Activated CD8-positive, alpha-beta memory T cell treated with anti-CD3 and anti-CD28 coated beads for 24 hours (primary cell): ENCODE data around the gene AHDC1.
"Not testable (repeated sequence)": the region's sequence is repeated elsewhere in the genome, so short reads cannot be mapped to it uniquely, and the experiment has no call there.

Source experiments
- DNase-seq: peaks from one replicate; pipeline ENCODE4 v3.0.0-alpha.2; 2020

Gene AHDC1

GRCh38 chr1:27603681-27604578 lies at the start of gene AHDC1:
AHDC1 (minus strand) TSS chr1:27604144; CDS start chr1:27552115, 52,029 bp downstream.
- DNase-seq, result peak; percentile 95

GRCh38 chr1:27652111-27652864 lies 48.3 kb upstream of the AHDC1 start:
- no peak for DNase-seq

- no peak for DNase-seq
These were observed 46.7 kb upstream of the AHDC1 start for GRCh38 chr1:27650539-27651175.

GRCh38 chr1:27650171-27650538 lies 46.2 kb upstream of the AHDC1 start:
- no peak for DNase-seq

GRCh38 chr1:27649306-27649635 lies 45.3 kb upstream of the AHDC1 start:
- no peak for DNase-seq

GRCh38 chr1:27648602-27649305 lies 44.8 kb upstream of the AHDC1 start:
- DNase-seq, result no peak

- no peak for DNase-seq
These were observed 43.4 kb upstream of the AHDC1 start for GRCh38 chr1:27647328-27647727.

- DNase-seq, result no peak
These were observed 42.7 kb upstream of the AHDC1 start for GRCh38 chr1:27646676-27647075.

GRCh38 chr1:27645071-27645415 lies 41.1 kb upstream of the AHDC1 start:
- no peak for DNase-seq

GRCh38 chr1:27644369-27645070 lies 40.6 kb upstream of the AHDC1 start:
- no peak for DNase-seq

- DNase-seq, result peak; percentile 87
These were observed 39.8 kb upstream of the AHDC1 start for GRCh38 chr1:27643600-27644368.

GRCh38 chr1:27640514-27640913 lies 36.6 kb upstream of the AHDC1 start:
- not testable (repeated sequence) for DNase-seq

- DNase-seq, result no peak
These were observed 34.9 kb upstream of the AHDC1 start for GRCh38 chr1:27638805-27639204.

- DNase-seq, result no peak
These were observed 34.2 kb upstream of the AHDC1 start for GRCh38 chr1:27638047-27638734.

- DNase-seq, result no peak
These were observed 31.6 kb upstream of the AHDC1 start for GRCh38 chr1:27635396-27636142.

- no peak for DNase-seq
These were observed 31.0 kb upstream of the AHDC1 start, which contains the start of gene FGR for GRCh38 chr1:27634985-27635367. FGR (minus strand) TSS chr1:27635185; CDS start chr1:27623916, 11,269 bp downstream.

- peak; percentile 77 for DNase-seq
These were observed 30.4 kb upstream of the AHDC1 start for GRCh38 chr1:27634177-27634984.

- DNase-seq, result no peak
These were observed 29.8 kb upstream of the AHDC1 start for GRCh38 chr1:27633640-27634176.

- no peak for DNase-seq
These were observed 29.3 kb upstream of the AHDC1 start for GRCh38 chr1:27633298-27633610.
